GM03348 (cell line): ENCODE data around the gene CAMK1D.
"Not testable (repeated sequence)": the region's sequence is repeated elsewhere in the genome, so short reads cannot be mapped to it uniquely, and the experiment has no call there.

Source experiments
- DNase-seq: peaks from one replicate; pipeline ENCODE4 v3.0.0; 2012; ENCODE audit warnings: low spot score

The CAMK1D gene

DNA sequence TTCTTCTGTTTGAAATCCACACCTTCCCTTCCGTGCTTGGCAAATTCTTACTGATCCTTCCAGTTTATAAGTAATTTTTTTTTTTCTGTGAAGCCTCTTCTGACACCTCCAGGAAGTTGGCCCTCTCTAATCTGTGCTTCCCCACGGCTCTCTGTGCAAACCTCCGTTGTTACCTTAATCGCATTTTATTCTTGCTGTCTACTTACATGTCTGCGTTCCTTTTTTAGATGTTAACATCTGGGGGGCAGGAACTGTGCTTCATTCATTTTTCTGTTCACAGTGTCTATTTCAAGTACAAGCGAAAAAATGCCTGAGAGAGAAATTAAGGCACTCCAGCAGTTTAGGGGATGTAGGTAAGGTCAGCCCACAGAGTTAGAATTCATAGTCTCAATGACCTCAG is 8.4 kb upstream of the CAMK1D start:
- no peak for DNase-seq

DNA sequence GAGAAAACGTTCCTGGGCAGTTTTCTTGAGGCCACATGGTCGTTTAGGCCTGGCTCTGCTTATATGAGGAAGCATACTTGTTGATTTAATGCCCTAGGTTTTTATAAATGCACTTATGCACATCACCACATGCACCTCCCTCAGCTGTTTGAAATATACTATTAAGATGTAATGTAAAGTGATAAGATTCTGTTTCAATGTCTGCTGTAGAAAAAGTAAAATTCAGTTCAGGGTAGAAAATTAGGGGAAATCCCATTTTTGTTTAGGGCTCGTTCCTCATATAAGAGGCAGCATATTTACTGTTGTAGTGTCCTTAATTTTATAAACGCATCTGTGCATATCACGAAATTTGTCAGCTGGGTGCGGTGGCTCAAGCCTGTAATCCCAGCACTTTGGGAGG is 7.8 kb upstream of the CAMK1D start:
- DNase-seq = no peak

DNA sequence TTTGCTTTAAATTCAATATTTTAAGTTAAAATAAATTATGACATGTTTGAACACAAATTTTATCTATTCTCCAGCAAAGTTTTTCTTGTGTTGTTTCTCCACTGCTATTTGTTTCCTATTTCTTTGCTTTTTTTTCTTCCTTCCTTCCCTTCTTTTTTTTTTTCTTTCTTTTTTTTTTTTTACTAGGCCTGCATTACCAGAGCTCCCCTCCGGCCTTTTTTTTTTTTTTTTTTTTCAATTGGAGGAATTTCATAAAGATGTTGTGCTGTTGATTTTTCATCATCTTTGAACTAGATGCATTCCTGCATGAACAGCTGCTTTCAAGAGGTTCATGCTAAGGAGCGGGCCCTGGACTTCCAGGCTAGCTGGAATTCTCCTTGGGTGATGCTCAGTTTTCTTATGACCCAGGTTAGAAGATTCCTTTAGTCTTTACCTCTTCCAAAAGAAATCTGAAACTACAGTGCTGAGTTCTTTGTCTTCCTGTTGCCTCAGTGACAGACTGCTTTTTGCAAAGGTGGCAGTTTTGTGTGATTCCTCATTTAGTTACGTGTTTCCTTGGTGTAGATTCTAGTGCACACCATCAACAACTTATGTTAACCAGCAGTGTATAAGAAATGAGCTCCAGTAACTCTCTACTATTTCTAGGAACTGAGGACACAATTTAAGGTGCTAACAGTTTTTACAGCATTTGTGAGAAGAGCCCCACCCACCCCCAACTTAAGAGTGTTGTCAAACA is 4.8 kb upstream of the CAMK1D start:
- DNase-seq = no peak

DNA sequence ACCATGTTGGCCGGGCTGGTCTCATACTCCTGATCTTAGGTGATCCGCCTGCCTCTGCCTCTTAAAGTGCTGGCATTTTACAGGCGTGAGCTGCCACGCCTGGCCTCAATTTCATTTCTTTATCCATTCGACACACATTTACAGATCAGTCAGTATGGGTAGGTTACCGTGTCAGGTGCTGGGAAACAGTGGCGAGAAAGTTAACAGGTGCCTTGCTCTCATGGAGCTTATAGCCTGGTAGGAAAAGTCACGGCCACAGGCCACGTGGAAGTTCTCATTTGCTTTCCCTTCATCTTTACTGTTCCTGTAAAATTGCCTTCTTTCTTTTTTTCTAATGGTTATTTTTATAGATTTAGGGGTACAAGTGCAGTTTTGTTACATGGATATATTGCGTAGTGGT is 2.6 kb upstream of the CAMK1D start:
- no peak for DNase-seq

DNA sequence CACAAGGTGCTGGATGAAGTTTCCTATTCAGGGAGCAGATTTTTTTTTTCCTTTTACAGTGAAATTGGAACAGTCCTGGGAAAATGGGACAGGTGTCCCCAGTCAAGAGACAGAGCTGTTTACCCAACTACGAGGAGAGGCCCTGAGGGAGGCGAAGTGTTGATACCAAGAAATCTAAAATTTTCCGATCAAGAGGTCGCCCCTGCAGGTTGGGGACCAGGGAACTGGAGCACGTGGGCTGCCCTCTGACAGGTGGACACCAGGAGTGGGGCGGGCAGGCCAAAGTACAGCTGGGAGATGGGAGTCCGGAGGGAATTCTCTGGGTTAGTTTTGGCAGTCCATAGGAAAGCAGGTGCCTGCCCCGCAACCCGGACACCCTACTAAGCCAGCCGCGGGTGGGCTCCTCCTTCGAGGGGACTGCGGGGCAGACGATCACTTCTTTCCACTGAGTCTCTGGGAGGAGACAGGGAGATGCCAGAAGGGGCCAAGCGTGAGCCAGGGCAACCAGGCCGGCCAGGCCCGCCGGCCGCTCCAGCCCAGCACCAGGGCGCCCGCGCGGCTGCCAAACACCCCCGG is 965 bp upstream of the CAMK1D start:
- no peak for DNase-seq

DNA sequence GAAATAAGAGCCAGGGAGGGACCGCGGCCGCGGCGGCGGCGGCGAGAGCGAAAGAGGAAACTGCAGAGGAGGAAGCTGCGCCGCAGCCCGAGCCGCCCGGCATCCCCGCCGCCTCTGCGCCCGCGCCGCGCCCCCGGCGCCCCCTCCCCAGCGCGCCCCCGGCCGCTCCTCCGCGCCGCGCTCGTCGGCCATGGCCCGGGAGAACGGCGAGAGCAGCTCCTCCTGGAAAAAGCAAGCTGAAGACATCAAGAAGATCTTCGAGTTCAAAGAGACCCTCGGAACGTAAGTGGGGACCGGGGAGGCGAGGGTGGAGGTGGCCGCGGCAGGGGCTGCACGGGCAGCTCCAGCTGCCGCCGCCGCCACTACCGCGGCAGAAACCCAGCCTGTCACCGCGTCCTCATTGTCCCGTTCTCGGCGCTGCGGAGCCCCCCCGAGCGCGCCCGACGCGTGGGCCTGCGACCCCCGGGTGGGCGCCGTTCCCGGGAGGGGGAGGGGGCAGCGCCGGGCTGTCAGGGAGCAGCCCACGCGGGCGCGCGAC is 351 bp downstream of the CAMK1D start:
- no peak for DNase-seq

DNA sequence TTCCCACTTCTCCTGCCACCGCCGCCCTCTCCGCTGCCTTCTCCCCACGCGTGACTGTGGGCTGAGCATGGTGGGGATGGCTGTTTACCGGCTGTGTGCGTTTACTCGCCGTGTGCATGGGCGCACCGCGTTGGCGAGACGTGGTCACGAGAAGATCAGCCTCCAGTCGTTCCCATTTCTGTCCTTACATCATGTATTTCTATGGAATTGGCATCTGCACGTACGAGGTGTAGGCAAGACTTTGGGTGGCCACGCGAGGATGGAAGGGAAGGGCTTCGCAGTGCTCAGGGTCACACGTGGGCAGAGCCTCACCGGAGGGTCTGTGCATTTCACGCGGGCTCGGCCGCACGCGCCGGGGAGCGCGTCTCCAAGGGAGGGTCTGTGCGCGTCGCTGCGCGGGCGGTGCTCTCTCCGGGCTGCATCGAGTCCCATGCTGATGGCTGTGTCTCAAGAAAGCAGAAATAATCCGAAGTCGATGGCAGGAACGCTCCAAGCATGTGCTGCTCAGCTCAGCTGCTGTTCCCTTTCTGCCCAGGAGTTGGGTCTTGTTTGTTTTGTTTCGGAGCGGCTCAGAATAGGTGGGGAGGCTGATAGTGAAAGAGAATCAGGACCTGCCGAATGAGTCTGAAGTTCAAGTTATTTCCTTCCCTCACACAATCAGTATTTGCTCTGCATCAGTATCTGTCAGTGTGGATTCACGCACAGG is 973 bp downstream of the CAMK1D start:
- peak; percentile 47 for DNase-seq

DNA sequence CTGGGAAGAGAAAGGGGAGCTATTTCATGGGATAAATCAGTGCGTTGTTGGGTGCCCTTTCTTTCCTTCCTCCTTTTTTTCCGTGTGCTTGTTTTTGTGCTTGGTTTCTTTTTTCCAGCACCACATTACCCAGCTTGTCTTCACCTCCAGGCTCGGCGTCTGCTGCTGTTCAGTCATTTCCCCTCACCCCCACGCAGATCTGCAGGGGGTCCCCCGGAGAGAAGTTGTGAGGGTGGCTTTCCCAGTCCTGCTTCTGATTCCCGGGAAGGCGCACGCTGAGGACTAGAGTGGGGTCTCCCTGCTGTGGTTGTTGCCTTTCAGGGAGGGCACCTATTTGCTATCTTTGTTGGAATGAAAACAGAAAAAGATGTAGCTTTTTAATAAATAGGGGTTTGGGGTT is 1.6 kb downstream of the CAMK1D start:
- DNase-seq = no peak

DNA sequence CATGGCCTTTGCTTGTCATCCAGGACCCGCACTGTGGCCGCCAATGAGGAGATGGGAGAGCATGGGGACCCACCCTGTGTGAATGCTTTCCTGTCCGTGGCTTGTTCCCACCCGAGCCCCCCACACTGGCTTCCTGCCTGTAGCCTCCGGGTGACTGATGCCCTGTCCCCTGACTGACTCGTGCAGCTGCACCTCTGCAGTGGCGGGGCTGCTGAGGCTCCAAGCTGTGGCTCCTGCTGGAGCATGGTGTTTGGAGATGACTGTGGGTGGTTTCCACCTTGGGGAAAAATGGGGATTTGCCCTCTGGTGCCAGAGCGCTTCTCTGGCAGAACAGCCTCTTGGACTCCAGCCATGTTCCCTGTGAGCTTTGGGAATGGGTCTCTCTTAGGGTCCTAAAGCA is 2.1 kb downstream of the CAMK1D start:
- DNase-seq = no peak

DNA sequence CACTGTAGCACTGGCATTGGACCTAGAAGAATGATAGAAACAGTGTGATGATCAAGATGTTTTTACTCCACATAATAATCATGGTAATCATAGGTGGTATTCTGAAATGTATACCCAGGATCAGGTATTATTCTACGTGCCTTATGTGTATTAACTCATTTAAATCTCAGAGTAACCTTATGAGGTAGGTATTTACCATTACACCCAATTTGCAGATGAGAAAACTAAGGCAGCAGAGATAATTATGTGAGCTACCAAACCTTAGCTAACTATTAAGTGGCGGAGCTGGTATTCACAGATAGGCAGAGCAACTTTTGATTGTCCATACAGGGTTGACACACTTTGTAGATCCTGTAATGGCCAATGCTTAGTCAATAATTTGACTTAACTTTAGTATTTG is 2.5 kb downstream of the CAMK1D start:
- DNase-seq = no peak

DNA sequence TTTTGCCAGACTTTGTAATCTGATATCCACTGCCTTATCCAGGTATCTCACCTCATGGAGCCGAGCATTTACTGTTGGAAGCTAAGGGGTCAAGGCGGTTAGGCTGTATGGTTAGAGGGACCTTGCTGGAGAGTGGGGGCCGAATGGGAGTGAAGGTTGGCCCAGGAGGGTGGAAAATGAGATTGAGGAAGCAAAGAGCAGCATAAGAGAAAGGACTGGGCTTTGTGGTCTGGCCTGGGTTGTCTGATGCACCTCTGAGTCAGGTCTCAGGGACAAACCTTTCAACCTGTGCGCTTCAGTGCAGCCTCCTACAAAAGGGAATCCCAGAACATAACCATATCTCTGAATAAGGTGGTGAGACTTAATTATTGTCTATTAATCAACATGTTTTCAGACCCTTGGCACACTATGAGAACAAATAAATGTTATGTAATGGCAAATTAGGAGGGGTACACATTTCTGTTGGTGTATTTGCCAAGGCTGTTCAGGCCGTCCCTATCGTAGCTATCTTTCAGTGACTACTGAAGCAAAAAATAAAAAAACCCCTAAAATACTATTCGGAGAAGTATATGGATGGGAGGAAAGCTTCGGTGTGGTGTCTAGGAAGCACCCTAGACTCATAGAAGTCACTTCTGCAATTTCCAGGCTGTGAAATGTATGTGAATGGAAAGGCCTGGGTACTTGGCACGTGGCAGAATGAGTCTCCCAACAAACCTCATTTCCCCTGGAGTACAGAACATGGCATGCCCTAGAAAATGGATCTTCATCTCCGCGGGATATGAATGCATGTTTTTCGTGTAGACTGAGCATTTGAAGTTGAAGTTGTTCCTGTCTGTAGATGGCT is 4.3 kb downstream of the CAMK1D start:
- no peak for DNase-seq

DNA sequence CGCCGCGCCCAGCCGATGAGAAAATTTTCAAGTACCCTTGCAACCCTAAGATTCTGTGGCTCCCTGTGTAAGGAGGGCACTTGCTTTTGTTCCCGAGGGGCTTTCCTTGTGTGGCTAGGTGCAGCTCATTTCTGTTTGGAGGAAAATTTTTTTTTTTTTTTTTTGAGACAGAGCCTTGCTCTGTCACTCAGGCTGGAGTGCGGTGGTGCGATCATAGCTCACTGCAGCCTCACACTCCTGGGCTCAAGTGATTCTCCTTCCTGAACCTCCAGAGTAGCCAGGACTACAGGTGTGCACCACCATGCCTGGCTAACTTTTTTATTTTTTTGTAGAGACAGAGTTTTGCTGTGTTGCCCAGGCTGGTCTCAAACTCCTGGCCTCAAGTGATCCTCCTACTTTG is 5.3 kb downstream of the CAMK1D start:
- DNase-seq = not testable (repeated sequence)

DNA sequence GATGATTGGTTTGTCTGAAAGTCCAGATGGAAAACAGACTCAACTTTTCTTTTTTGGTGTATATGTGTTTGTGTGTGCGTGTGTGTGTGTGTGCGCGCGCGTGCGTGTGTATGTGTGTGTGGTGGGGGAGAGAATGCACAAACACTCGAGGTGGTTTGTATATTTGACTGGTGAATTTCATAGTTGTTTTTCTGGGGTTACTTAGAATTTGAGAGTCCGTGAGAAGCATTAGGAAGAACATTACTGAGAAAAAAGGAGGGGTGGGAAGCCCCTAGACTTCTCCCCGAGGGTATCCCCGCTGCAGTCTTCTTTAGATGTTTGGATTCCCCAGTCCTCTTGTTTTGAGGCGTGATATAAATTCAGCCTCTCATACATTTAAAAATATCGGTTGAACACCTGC is 6.0 kb downstream of the CAMK1D start:
- DNase-seq = no peak

DNA sequence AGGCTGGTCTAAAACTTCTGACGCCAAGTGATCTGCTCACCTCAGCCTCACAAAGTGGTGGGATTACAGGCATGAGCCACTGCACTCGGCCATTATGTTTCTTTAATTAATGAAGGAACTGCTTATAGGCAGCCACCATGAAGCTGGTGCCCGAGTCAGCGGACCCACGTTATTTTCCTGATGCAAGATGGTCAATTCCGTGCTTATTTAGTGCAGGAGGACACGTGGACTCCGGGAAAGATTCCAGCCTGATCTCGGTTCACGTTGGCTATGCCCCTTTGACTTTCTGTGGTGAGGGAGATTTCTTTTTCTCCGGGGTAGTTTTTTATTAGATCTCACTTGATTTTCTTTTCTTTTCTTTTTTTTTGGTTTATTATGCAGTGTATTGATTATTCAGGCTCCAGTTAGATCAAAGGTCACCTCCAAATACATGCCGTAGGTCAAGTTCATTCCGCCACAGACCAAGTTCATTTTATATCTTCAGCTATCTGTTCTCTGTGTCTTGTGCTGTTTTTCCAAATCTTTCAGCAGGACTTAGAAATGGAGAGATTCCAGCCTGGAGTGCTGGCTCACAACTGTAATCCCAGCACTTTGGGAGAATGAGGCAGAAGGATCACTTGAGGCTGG is 8.3 kb downstream of the CAMK1D start:
- no peak for DNase-seq

DNA sequence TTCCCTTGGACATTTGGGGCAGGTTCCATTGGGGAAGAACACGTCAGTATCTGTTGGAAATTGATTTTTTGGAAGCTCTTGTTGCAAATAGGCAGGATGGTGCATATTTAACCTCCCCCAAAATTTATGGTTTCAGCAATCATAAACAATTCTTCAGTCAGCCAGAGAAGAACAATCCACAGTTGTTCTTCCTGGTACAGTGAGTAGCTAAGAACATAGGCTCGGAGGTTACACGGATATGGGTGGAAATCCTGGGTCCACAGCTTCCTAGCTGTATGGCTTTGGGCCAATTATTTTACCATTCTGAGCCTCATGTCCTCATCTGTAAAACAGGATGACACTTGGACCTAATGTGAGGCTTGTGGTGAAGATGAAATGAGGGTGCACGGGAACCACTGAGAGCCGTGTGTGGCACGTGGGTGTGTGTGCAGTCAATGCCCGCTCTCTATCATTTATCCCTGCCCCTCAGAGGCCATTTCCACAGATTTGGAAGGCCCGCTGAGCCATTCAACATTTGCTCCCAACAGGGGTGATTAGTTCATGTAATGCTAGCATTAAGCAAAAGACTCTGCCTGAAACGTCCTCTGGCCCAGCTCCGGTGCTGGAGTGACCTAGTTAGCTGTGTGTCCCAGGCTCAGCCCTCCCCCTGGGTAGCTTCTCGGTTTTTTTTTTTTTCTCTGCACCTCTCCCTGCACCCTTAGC is 9.7 kb downstream of the CAMK1D start:
- DNase-seq = no peak

DNA sequence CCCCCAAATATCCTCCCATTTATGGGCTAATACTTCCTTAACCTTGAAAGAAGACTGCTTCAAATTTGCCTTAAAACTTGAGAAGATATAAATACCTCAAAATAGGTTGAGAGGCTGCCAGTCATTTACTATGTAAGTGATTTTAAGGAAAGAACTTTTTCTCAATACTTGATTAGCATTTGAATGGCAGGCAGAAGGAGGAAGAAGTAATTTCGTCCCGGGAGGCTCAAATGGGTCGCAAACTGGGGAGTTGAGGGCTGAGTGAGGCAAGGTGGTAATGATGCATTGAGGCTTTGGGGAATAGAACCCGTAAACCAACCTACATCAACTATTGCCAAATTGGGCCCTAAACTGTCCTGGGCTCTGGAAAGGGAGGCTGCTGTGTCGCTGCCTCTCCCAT is 11.1 kb downstream of the CAMK1D start:
- DNase-seq = no peak

DNA sequence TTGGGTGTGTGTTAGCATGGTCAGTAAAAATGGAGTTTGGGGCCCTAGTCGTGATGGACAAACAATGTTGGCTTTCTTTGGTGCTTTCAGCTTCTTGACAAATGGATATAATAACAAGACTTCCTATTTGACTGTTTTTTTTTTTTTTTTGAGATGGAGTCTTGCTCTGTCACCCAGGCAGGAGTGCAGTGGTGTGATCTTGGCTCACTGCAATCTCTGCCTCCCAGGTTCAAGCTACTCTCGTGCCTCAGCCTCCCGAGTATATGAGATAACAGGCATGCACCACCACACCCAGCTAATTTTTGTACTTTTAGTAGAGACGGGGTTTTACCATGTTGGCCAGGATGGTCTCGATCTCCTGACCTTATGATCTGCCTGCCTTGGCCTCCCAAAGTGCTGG is 11.8 kb downstream of the CAMK1D start:
- DNase-seq = not testable (repeated sequence)

DNA sequence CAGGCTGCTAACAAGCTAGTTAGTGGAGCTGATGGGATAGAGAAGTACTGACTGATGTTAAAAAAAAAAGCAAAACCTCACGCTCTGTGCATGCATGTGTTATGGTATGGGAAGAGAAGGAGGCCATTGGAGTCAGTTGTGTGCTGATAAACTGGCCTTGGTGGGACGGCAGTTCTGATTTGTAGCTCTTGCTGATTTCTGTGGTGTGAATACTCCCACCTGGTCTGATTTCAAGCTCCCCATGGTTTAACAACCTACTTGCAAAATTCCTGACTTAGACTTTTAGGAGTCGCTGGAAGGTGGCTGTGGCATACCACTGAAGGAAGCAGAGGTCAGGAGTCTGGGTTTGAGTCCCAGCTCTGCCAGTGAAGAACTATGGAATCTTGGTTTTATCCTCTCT is 15.2 kb downstream of the CAMK1D start:
- DNase-seq = no peak

DNA sequence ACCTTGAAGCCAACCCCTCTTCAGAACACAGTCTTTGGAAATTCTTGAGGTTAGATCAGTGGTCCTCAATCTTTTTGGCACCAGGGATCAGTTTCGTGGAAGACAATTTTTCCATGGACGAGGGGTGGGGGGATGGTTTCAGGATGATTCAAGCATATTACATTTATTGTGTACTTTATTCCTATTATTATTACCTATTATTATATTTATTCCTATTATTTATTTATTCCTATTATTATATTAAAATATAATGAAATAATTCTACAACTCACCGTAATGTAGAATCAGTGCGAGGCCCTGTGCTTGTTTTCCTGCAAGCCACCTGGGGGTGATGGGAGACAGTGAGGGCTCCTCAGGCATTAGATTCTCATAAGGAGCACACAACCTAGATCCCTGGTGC is 17.9 kb downstream of the CAMK1D start:
- DNase-seq = no peak

DNA sequence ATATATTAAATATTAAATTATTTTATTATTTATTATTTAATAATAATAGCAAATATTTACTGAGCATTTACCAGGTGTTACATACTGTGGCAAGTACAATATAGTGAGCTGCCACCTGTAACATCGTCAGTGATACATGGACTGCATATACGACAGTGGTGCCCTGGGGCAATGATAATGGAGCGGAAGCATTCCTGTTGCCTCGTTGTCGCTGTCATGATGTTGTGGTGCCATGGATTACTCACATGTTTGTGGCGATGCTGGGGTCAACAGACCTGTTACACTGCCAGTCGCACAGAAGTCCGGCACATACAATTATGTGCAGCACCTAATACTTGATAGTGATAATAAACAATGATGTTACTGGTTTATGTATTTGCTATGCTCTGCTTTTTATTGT is 20.6 kb downstream of the CAMK1D start:
- no peak for DNase-seq

DNA sequence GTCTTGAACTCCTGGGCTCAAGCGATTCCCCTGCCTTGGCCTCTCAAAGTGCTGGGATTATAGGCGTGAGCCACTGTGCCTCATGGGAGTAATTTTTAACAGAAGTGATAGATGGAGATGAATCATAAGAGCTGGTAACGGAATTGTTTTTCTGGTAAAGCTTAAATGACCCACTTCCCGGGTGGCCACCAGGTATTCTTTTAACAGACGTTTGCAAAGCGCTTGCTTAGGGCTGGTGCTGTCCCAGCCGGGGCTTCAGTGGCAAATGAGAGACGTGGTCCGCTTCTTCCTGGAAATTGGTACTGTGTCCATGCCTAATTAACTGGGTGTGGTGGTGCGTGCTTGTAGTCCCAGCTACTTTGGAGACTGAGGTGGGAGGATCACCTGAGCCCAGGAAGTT is 23.5 kb downstream of the CAMK1D start:
- DNase-seq = no peak
